VCaP (cell line): ENCODE measurements around the gene ARAP1.

Experiments
- H3K27ac ChIP-seq: fragments of 450-650 bp; 2 replicates; pipeline ENCODE4 v1.5.1; 2017
- CTCF ChIP-seq: fragments of 450-650 bp; conservative IDR thresholded peaks from 2 replicates; pipeline ENCODE4 v1.5.1; 2017; ENCODE audit warnings: mild to moderate bottlenecking, moderate library complexity

ARAP1 gene

DNA sequence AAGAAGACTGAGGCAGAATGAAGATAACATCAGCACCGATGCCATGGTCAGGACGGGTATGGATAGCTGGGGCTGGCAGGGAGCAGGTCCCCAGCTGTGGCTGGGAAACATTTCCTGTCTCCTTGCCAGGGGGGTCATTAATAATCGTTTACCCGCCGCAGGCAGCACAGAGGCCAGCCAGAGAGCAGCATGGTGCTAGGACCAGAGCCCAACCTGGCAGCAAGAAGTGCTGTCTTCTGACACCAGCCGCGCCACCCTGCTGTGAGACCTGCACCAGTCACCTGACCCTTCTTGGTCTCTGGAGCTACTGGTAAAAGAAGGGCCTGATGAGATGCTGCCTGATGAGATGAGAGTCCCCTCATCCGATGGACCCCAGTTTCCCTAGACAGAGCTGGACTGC is 114.3 kb downstream of the ARAP1 start:
- no peak overlapping the region for H3K27ac ChIP-seq
- TF ChIP-seq CTCF = no peak

DNA sequence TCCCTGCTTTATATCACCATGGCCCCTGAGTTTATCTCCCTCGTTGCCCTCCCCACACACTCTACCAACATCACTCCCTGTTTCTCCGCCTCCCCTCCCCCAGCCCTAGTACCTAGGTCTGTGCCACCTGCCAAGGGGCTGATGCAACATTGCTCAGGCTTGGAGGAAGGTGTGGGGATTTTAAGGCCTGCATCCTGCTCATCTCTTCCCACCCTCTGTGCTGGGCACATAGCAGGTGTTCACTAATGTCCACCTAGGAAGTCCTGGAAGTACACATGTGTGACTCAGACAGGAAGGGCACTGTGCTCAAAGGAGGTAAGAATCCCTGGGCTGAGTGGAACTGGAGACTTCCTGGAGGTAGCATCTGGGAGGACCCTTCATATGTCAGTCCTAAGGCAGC is 115.0 kb downstream of the ARAP1 start:
- no peak for TF ChIP-seq CTCF
- no peak overlapping the region for H3K27ac ChIP-seq

GRCh38 chr11:72636376-72636775 is 115.8 kb downstream of the ARAP1 start:
- no peak for TF ChIP-seq CTCF
- no peak overlapping the region for H3K27ac ChIP-seq

- no peak overlapping the region for H3K27ac ChIP-seq
These were observed 116.3 kb downstream of the ARAP1 start for GRCh38 chr11:72635933-72636332.

DNA sequence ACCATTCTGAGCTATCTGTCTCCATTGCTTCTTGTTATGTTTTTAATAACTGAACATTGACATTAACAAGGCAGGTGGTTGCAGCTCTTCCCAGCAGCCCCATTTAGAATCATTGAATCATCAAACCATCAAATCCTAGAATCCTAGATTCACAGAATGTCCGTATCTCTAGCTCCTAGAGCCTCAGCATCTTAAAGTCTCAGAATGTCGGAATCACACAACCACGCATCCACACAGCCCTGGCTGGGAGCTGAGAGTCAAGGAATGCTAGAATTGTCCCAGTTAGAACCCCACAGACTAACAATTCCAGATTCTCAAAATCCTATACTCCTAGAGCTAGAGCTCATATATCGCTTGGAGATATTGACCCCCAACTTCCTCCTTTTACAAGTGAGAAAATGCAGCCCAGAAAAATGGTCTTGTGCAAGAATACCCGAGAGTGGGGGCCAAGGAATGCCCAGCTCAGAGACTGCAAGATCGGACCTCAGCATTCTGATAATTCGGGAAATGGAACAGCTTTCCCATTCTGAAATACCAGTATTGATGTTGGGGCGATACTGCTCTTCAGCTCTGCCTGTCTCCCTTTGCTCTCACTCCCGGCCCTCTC is 116.8 kb downstream of the ARAP1 start:
- H3K27ac ChIP-seq = no peak overlapping the region
- no peak for TF ChIP-seq CTCF

More at GRCh38 chr11:72635933-72636332, 116.3 kb downstream of the ARAP1 start:
- no peak for TF ChIP-seq CTCF
